CD1c-positive myeloid dendritic cell (primary cell): Measurements from ENCODE around the gene RPUSD4.
"Not testable (repeated sequence)": the region's sequence is repeated elsewhere in the genome, so short reads cannot be mapped to it uniquely, and the experiment has no call there.

Source experiments
- DNase-seq: peaks from one replicate; pipeline ENCODE4 v3.0.0-alpha.2; 2016; ENCODE audit errors: extremely low spot score

RPUSD4 gene

DNA sequence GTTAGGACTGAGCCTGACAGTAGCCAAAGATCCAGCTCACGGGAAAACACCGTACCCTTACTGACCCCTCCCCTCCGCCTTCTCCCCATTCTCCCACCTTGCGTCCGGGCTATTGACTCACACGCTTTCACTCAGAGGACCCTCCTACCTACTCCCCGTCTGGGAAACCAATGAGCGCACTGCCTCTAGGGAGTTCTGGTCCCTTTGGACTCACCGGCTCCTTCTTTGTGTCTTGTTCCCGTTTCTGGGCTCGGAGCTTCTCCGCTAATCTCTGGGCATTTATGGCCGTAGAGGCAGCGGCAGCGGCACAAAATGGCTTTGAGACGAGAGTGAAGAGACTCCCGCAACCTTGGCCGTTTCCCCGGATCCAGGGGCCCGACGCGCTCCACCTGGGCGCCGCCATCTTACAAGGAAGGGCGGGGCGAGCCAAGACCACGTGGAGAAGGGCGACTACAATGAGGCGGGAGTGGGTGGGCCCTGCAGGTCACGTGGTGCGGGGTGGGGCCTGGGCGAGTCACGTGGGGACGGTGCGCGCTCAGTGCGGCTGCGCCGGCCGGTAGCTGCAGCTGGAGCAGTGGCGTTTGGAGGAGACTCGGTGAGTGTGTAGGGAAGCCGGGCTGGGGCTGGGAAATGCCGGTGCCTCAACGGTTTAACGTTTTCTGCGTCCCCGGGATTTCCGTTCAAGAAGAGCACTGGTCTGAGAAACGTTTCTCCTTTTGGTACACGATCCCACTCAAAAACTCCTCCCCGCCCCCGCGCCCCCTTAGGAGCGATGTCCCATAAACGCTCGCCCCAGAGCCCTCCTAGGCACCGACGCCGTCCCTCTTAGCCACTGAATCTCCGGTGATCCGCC lies at the start of gene RPUSD4, which contains the start of gene FAM118B:
TSS of gene RPUSD4 (minus strand) at position 415 of the 853 bp plus-strand sequence. CDS start at position 403, 12 bp downstream.
TSS of gene FAM118B (plus strand) at position 547 of the 853 bp plus-strand sequence. CDS start 23,220 bp downstream, outside the sequence.
- peak; percentile 99 for DNase-seq

DNA sequence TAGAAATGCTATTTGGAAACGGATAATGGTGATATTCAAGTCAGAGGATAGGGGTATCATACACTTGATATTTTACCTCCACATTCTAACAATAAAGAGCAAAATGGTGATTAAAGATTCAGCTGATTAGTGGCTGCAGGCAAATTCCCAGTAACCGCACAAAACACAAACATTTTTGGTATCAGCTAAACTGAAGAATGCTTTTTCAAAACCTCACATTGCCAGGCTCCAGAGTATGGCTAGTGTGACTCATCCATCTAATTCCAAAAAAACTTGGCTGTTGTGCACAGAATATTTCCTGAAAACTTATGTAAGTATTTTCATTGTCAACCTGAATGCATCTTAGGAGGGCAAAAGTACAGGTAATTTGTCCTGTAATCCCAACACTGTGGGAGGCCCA lies 46.3 kb upstream of the RPUSD4 start:
- no peak for DNase-seq

DNA sequence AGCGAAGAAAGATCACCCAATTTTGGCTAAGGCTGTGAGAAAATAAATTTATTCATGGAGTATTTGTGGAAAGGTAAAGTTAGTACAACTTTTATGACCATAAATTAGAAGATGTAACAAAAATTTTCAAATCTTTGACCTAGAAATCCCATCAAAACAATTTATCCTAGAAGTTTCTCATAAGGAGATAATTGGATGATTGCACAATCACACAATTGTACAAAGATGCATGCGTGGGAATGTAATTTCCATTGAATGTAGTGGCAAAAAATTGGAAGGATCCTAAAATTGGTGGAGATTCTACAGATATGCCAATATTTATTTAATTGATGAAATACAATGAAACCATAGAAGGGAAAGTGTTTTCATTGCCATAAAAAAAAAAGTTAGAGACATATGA lies 45.7 kb upstream of the RPUSD4 start:
- no peak for DNase-seq

DNA sequence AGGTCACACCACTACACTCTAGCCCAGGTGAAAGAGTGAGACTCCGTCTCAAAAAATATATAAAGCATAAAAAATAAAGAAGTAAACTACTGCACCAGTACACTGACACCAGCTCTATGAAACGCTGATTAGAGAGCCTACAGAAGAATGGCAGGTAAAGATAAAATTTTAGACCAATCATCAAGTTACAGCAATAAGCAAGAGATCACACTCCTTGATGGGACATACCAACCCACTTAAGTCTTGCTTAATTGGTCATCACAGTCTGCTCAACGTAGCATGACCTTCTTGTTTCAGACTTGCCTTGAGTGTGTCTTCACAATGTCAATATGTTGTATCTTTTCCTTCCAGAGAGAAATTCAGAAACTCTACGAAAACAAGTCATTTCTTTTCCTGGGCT lies 44.8 kb upstream of the RPUSD4 start:
- no peak for DNase-seq

DNA sequence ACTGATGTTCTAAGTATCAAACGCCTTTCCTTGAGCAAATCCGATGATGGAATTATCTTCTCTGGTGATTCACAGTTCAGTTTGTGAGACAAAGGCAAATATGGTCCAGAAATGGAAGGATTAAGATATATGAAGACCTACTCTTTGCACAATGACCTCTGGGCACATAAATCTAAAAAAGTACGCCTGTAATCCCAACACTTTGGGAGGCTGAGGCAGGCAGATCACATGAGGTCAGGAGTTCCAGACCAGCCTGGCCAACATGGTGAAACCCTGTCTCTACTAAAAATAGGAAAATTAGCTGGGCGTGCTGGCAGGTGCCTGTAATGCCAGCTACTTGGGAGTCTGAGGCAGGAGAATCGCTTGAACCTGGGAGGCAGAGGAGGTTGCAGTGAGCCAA lies 44.1 kb upstream of the RPUSD4 start:
- not testable (repeated sequence) for DNase-seq

DNA sequence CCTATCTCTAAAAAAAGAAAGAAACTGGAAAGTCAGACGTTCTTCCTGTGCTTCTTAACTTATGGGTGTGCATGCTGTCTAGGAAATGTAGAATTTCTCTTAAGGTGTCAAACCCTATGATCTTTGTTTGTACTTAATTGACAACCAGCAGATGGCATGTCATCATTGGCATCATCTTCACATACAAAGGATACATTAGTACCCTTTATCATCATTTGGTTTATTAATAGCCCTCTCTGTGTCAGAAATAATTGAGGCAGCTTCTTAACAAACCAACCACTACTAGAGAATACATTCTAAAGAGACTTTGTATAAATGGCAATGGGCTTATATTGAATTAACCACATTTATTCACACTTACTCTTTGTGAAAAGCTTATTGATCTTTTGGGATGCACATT lies 43.4 kb upstream of the RPUSD4 start:
- no peak for DNase-seq

- DNase-seq = no peak
Observed at GRCh38 chr11:126253265-126253664, 41.8 kb upstream of the RPUSD4 start.

GRCh38 chr11:126246636-126247035 lies 35.2 kb upstream of the RPUSD4 start:
- peak; percentile 4 for DNase-seq

DNA sequence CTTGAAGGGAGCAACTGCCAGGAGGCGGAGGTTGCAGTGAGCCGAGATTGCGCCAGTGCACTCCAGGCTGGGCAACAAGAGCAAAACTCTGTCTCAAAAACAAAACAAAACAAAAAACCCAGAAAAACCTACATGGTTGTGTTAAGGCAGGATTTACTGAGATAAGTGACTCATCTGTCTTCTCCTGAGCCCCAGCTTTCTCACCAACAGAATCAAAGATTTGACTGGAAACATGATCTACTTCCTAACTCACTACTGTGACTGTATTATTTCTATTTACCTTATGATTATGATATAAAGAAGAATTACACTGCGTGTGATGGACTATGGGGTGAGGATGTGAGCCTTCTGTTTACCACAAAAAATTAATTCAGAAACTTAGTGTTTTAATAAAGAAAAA lies 21.9 kb upstream of the RPUSD4 start:
- no peak for DNase-seq

GRCh38 chr11:126232683-126233082 lies 21.2 kb upstream of the RPUSD4 start:
- DNase-seq = no peak

- no peak for DNase-seq
Observed at GRCh38 chr11:126231725-126232459, 20.4 kb upstream of the RPUSD4 start.

DNA sequence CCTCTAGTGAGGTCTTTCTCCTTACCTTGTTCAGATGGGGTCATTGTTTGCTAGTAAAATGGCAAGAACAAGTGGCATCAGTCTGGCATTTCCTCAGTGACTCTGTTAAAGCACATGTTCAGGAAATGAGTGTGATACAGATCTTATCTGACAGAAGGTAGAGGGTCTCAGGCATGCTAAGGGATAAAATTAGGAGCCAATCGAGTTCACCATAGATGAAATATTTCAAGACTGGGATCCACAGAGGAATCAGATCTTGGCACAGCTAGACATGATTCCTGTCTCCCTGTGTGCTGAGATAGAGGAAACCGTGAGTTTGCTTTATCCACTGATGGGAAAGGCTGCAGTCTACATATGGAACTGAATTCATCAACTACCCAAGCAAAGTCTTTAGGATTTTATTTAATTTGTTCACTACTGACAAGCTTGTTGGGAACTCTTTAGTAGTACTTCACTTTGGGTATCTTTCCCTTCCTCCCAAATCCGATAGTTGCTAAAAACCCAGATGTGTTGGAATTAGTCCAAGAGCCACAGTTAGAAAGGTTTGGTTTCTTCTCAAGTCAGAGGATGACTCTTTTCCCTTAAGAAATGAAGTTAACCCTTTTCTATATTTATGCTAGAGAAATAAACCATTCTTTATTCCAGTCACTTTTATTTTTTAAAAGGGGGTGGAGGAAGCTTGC lies 18.5 kb upstream of the RPUSD4 start:
- no peak for DNase-seq

DNA sequence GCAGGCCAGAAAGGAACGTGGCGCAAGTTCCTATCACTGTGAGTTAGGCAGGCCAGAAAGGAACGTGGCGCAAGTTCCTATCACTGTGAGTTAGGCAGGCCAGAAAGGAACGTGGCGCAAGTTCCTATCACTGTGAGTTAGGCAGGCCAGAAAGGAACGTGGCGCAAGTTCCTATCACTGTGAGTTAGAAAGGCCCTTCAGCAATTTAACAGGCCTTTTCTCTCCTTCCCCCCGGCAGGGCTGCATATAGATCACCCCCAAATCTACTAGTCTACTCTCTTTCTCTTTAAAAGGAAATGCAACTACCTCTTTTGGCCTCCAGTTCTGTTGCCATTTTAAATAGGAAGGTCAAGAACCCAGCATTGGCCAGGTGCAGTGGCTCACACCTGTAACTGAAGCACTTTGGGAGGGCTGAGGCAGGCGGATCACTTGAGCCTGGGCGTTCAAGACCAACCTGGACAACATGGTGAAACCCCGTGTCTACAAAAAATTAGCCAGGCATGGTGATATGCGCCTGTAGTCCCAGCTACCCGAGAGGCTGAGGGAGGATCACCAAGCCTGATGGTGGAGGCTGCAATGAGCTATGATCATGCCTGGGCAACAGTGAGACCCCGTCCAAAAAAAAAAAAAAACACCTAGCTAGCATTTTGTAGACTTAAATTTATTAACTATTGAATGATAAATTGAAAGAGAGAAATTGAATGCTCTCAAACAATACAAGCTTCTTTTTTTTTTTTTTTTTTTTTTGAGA lies 15.1 kb upstream of the RPUSD4 start:
- no peak for DNase-seq

DNA sequence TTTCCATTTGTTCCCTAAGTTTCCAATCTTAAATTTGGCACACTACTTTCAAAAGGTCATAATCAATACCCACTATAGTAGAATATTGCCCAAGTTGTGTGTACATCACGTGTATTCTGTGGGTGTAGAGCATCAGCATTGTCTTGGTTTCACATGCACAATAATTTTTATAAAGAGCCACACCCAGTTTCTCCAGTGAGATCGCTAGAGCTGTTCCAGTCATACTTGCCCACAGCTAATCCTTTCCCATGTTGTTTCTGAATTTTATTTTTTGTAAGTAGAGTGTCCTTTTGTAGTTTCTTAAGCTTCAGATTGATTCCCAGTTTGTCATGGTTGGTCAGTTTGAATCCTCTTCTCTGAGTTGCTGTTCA lies 13.8 kb upstream of the RPUSD4 start:
- no peak for DNase-seq

GRCh38 chr11:126224647-126225294 lies 13.3 kb upstream of the RPUSD4 start:
- DNase-seq = no peak

- DNase-seq = no peak
Observed at GRCh38 chr11:126219547-126219946, 8.1 kb upstream of the RPUSD4 start.

- DNase-seq = no peak
Observed at GRCh38 chr11:126217491-126217890, 6.0 kb upstream of the RPUSD4 start.

DNA sequence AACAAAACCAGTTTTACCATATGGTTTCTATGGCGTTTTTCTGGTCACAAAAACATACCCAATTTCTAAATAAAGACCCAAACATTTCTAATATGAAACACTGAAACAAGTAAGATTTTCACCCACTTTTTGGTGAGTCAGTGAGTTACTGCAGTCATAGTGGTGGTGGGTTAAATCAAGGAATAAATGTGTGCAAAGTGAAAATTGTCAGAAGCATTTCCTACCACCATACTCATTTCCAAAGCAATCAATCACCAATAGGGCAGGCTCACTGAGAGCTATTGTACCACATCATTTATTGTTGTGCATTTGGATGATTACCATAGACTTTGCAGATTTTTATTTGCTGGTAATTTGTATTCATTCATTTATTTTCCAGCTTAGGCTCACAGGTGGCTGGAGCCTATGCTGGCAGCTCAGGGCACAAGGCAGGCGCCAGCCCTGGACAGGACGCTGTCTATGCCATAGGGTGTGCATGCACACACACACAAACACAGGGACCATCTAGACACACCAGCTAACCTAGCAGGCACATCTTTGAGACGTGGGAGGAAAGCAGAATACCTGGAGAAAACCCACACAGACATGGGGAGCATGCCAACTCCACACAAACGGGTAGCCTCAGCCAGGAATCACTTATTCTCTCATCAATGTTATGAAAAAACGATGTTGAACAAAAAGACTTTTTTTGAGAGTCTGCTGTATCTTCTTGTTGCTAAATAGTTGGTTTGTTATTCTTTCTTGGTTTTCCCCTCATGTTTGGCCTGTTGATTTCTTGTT lies 5.3 kb upstream of the RPUSD4 start:
- DNase-seq = no peak

DNA sequence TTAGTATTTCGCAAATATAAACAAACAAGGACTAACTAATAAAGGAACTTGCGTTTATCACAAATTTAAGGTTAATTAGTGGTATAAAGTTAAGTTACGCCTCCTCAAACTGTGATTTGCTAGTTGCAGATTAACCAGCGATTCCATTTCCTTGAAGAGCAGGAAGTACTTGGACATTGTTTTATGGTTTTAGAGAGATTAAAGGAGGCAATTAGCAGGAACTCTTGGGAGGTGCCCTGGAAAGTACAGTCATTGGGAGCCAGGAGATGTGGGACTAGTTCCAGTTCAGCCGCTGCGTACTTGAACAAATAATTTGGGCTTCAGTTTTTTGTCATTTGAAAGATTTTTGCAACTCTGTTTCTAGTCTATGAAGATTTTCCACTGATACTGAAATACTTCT lies 3.4 kb upstream of the RPUSD4 start:
- peak; percentile 21 for DNase-seq

GRCh38 chr11:126214441-126214840 lies 3.0 kb upstream of the RPUSD4 start:
- DNase-seq = peak; percentile 72
